CD4-positive, CD25-positive, alpha-beta regulatory T cell (primary cell): ENCODE data around the gene BRF1. TPM values are rescaled to one million over a fixed set of nuclear protein-coding genes. Genes with fewer than 3 reads are reported as not detected.

Experiments
- ATAC-seq, 2 donors: fragments of 150-1000 bp; cut with Tn5 transposase; one replicate each; pipeline ENCODE4 v1.10.0; 2021; ENCODE audit warnings: low read depth in 2 of 2, moderate number of reproducible peaks in 2 of 2, moderate library complexity in 1 of 2
- DNase-seq, 3 donors: peaks; one replicate each; pipeline versions ENCODE4 v3.0.0 to v3.0.0-alpha.2; 2012 to 2022; ENCODE audit warnings: mixed read lengths in 1 of 3
- H3K27ac ChIP-seq: one replicate; pipeline ENCODE4 v1.7.0; 2013; ENCODE audit warnings: mild to moderate bottlenecking, low read length; ENCODE audit not compliant: insufficient read depth, poor library complexity, severe bottlenecking
- H3K27me3 ChIP-seq: one replicate; pipeline ENCODE4 v1.7.0; 2013; ENCODE audit warnings: low read length; ENCODE audit not compliant: control insufficient read depth, insufficient read depth
- H3K36me3 ChIP-seq: one replicate; pipeline ENCODE4 v1.7.0; 2013; ENCODE audit warnings: mild to moderate bottlenecking, low read length, moderate library complexity; ENCODE audit not compliant: control insufficient read depth, insufficient read depth
- H3K4me1 ChIP-seq: 2 replicates; pipeline ENCODE4 v1.7.0; 2013; ENCODE audit warnings: mild to moderate bottlenecking, low read length; ENCODE audit not compliant: insufficient read depth, control insufficient read depth, poor library complexity, severe bottlenecking
- H3K4me3 ChIP-seq: one replicate; pipeline ENCODE4 v1.7.0; 2013; ENCODE audit warnings: low read depth, mild to moderate bottlenecking, low read length, moderate library complexity
- H3K9me3 ChIP-seq, 2 experiments: 1 replicate in 1 of 2; 2 replicates in 1 of 2; pipeline ENCODE4 v1.7.0; 2013; ENCODE audit warnings: low read length in 2 of 2, mild to moderate bottlenecking in 1 of 2, moderate library complexity in 1 of 2; ENCODE audit not compliant: control insufficient read depth in 2 of 2
- H3K27ac Mint-ChIP-seq, 3 donors: one replicate each; pipeline ENCODE4 v1.8.0; 2020 to 2022; ENCODE audit warnings: mild to moderate bottlenecking in 3 of 3, mixed read lengths in 3 of 3, moderate library complexity in 2 of 3
- H3K27me3 Mint-ChIP-seq: one replicate; pipeline ENCODE4 v1.8.0; 2022; ENCODE audit warnings: mild to moderate bottlenecking, mixed read lengths
- H3K36me3 Mint-ChIP-seq: one replicate; pipeline ENCODE4 v1.8.0; 2020; ENCODE audit warnings: mixed read lengths
- H3K4me1 Mint-ChIP-seq, 4 donors: one replicate each; pipeline ENCODE4 v1.8.0; 2020 to 2022; ENCODE audit warnings: mixed read lengths in 4 of 4, mild to moderate bottlenecking in 1 of 4
- H3K4me3 Mint-ChIP-seq, 4 donors: one replicate each; pipeline ENCODE4 v1.8.0; 2020 to 2022; ENCODE audit warnings: mild to moderate bottlenecking in 4 of 4, mixed read lengths in 4 of 4, moderate library complexity in 3 of 4
- H3K9me3 Mint-ChIP-seq, 7 donors: one replicate each; pipeline ENCODE4 v1.8.0; 2020 to 2022; ENCODE audit warnings: mixed read lengths in 7 of 7, mild to moderate bottlenecking in 3 of 7, moderate library complexity in 2 of 7
- polyA plus RNA-seq, 4 donors: library from polyadenylated mRNA; unstranded; fragments of 300-500 nt; fragmentation: Illumina TruSeq; gene quantifications; one replicate each; pipeline ENCODE4 v1.2.3, GENCODE V29; 2021
- total RNA-seq: library from RNA; stranded (reverse); gene quantifications from one replicate; pipeline ENCODE4 v1.2.3, GENCODE V29; 2022

Gene BRF1
- total and polyA plus RNA-seq, 5 donors from 2014 or later = 5.6 to 58.9 (median 7.6) TPM

GRCh38 chr14:105346200-105346533 is 45.4 kb upstream of the BRF1 start:
- ATAC-seq (no peak), DNase-seq (no peak)
- H3K4me3 Mint-ChIP-seq = no peak overlapping the region
- H3K27ac ChIP-seq = no peak overlapping the region
- no peaks in the 10 kb centered on the region for H3K27me3 ChIP-seq
- no peak overlapping the region for H3K27ac Mint-ChIP-seq
- no peaks in the 10 kb centered on the region for H3K36me3 Mint-ChIP-seq
- no peaks in the 10 kb centered on the region for H3K9me3 ChIP-seq
- no peaks in the 10 kb centered on the region for H3K36me3 ChIP-seq
- no peak overlapping the region for H3K4me3 ChIP-seq
- peaks cover 0 to 8% (median 0%) of the 10 kb centered on the region in 4 donors for H3K4me1 Mint-ChIP-seq
- peaks cover 0 to 6% (median 2%) of the 10 kb centered on the region in 7 donors for H3K9me3 Mint-ChIP-seq
- H3K27me3 Mint-ChIP-seq = no peaks in the 10 kb centered on the region
- no peaks in the 10 kb centered on the region for H3K4me1 ChIP-seq

- H3K9me3 Mint-ChIP-seq = peaks cover 0 to 6% (median 2%) of the 10 kb centered on the region in 7 donors
- ATAC-seq (no peak), DNase-seq (no peak)
- H3K4me1 Mint-ChIP-seq = peaks cover 0 to 9% (median 6%) of the 10 kb centered on the region in 4 donors
- Histone ChIP-seq H3K36me3 (no peaks in the 10 kb centered on the region), H3K9me3 (no peaks in the 10 kb centered on the region), H3K27ac (no peak overlapping the region), H3K4me3 (no peak overlapping the region), H3K4me1 (no peaks in the 10 kb centered on the region), H3K27me3 (no peaks in the 10 kb centered on the region)
- H3K27ac Mint-ChIP-seq = peak overlapping the region in 1 of 3 donors; percentile 38
- peak overlapping the region in 1 of 4 donors; percentile 10 for H3K4me3 Mint-ChIP-seq
- no peaks in the 10 kb centered on the region for H3K36me3 Mint-ChIP-seq
- H3K27me3 Mint-ChIP-seq = no peaks in the 10 kb centered on the region
Measured at GRCh38 chr14:105343194-105343593, 42.4 kb upstream of the BRF1 start.

- DNase-seq = no peak
- ATAC-seq = no peak
- Histone ChIP-seq H3K9me3 (no peaks in the 10 kb centered on the region), H3K27me3 (no peaks in the 10 kb centered on the region), H3K4me3 (no peak overlapping the region), H3K36me3 (no peaks in the 10 kb centered on the region), H3K4me1 (no peaks in the 10 kb centered on the region), H3K27ac (no peak overlapping the region)
- Mint-ChIP-seq H3K36me3 (no peaks in the 10 kb centered on the region), H3K4me1 (peaks cover 0 to 9% (median 6%) of the 10 kb centered on the region in 4 donors), H3K9me3 (peaks cover 0 to 6% (median 2%) of the 10 kb centered on the region in 7 donors), H3K27me3 (no peaks in the 10 kb centered on the region), H3K27ac (peak overlapping the region in 1 of 3 donors; percentile 5), H3K4me3 (no peak overlapping the region)
Measured at GRCh38 chr14:105340821-105341733, 40.3 kb upstream of the BRF1 start.

- H3K36me3 ChIP-seq = no peaks in the 10 kb centered on the region
- Mint-ChIP-seq H3K9me3 (peaks cover 0 to 2% (median 0%) of the 10 kb centered on the region in 7 donors), H3K27me3 (no peaks in the 10 kb centered on the region), H3K4me1 (peaks cover 0 to 7% (median 6%) of the 10 kb centered on the region in 4 donors), H3K4me3 (no peak overlapping the region), H3K27ac (no peak overlapping the region), H3K36me3 (no peaks in the 10 kb centered on the region)
- H3K27ac ChIP-seq = no peak overlapping the region
- no peak for DNase-seq
- no peaks in the 10 kb centered on the region for H3K4me1 ChIP-seq
- H3K9me3 ChIP-seq = no peaks in the 10 kb centered on the region
- no peak overlapping the region for H3K4me3 ChIP-seq
- H3K27me3 ChIP-seq = no peaks in the 10 kb centered on the region
- ATAC-seq = no peak
Measured at GRCh38 chr14:105337966-105338741, 37.4 kb upstream of the BRF1 start.

GRCh38 chr14:105337433-105337832 is 36.6 kb upstream of the BRF1 start:
- Mint-ChIP-seq H3K27me3 (no peaks in the 10 kb centered on the region), H3K4me3 (no peak overlapping the region), H3K9me3 (no peaks in the 10 kb centered on the region), H3K36me3 (no peaks in the 10 kb centered on the region), H3K27ac (no peak overlapping the region), H3K4me1 (peaks cover 0 to 6% (median 4%) of the 10 kb centered on the region in 4 donors)
- DNase-seq (no peak), ATAC-seq (no peak)
- Histone ChIP-seq H3K4me1 (no peaks in the 10 kb centered on the region), H3K27ac (no peak overlapping the region), H3K36me3 (no peaks in the 10 kb centered on the region), H3K9me3 (no peaks in the 10 kb centered on the region), H3K27me3 (no peaks in the 10 kb centered on the region), H3K4me3 (no peak overlapping the region)

- DNase-seq = no peak
- ATAC-seq = no peak
Measured at GRCh38 chr14:105336477-105337287, 35.9 kb upstream of the BRF1 start.

GRCh38 chr14:105335735-105336476 is 35.1 kb upstream of the BRF1 start:
- H3K36me3 ChIP-seq = no peaks in the 10 kb centered on the region
- no peak for ATAC-seq
- H3K4me3 ChIP-seq = no peak overlapping the region
- no peaks in the 10 kb centered on the region for H3K9me3 ChIP-seq
- H3K27ac Mint-ChIP-seq = no peak overlapping the region
- H3K9me3 Mint-ChIP-seq = no peaks in the 10 kb centered on the region
- H3K27me3 ChIP-seq = no peaks in the 10 kb centered on the region
- H3K4me3 Mint-ChIP-seq = no peak overlapping the region
- H3K27ac ChIP-seq = no peak overlapping the region
- no peaks in the 10 kb centered on the region for H3K36me3 Mint-ChIP-seq
- no peaks in the 10 kb centered on the region for H3K27me3 Mint-ChIP-seq
- H3K4me1 Mint-ChIP-seq = peaks cover 5 to 18% (median 12%) of the 10 kb centered on the region in 4 donors
- DNase-seq = no peak
- H3K4me1 ChIP-seq = no peaks in the 10 kb centered on the region

More at GRCh38 chr14:105336477-105337287, 35.9 kb upstream of the BRF1 start:
- Histone ChIP-seq H3K4me3 (no peak overlapping the region), H3K27me3 (no peaks in the 10 kb centered on the region), H3K4me1 (no peaks in the 10 kb centered on the region), H3K9me3 (no peaks in the 10 kb centered on the region), H3K27ac (no peak overlapping the region), H3K36me3 (no peaks in the 10 kb centered on the region)
- Mint-ChIP-seq H3K9me3 (no peaks in the 10 kb centered on the region), H3K27me3 (no peaks in the 10 kb centered on the region), H3K27ac (no peak overlapping the region), H3K4me1 (peaks cover 4 to 10% (median 8%) of the 10 kb centered on the region in 4 donors), H3K36me3 (no peaks in the 10 kb centered on the region), H3K4me3 (no peak overlapping the region)
